ENCODE results near the gene TMEM47. TPM values are rescaled to one million over a fixed set of nuclear protein-coding genes. Genes with fewer than 3 reads are reported as not detected.
A peak's percentile ranks its signal among the peaks of the same experiment; 100 is the strongest.

TMEM47 gene
- total RNA-seq, 1 donor: 62.6 TPM

DNA sequence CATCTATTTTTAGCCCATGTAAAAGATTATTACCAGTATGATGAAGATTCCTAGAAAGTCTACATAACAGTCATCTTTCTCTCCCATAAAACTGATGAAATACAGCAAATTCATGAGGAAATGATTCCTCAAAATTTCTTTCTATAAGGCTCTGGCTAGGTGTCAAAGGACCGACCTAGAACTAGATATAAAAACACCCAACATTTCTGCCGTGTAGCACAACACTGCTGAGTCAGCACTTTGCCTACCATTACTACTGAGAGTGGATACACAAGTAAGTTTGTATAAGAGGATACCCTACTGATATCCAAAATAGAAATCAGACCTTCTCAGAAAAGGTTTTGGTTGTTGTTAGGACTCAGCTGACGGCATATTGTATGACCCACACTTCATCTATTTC is 24.7 kb downstream of the TMEM47 start:
- DNase-seq (ENCODE audit: low read depth): no peak
- TF ChIP-seq CTCF (IDR thresholded peaks at IDR 0.05; ENCODE audit: insufficient read depth, low read depth, low read length): no peak
- no peak overlapping the region for H3K4me3 ChIP-seq (ENCODE audit: low read depth, low read length)

DNA sequence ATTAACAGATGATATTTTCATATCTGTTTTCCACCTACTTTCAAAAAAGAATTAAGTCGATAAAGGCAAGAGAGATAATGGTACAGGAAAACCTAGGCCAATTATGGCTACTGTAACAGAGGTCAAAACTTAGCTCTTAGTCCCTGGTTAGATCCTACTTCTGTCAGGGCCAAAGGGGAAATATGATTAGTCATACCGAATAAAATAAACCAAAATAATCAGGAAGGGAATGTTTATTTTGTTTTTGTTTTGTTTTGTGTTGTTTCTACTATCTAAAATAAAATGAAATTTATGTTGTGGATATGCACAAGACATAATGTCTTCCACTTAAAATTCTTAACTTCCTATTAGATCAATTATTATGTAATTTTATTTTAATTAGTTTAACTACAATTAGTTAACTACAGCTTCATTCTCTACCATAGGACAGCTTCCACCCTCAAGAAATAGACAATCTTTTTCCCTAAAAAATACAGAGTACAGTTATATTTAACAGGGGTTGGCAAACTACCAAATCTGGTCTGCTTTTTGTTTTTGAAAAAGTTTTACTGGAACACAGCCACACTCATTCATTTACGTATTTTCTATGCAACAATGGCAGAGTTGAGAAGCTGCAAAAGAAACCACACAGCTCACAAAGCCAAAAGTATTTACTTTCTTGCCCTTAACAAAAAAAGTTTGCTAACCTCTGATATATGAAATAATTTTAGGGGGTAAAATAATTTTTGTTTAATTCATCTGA is 25.4 kb downstream of the TMEM47 start:
- H3K4me3 ChIP-seq (ENCODE audit: low read depth, low read length): no peak overlapping the region
- TF ChIP-seq CTCF (IDR thresholded peaks at IDR 0.05; ENCODE audit: insufficient read depth, low read depth, low read length): no peak
- DNase-seq (ENCODE audit: low read depth): peak; percentile 50

- peak; percentile 34 for DNase-seq (ENCODE audit: low read depth)
These were observed 27.5 kb downstream of the TMEM47 start for GRCh38 chrX:34629572-34629971.

GRCh38 chrX:34624416-34624815 is 32.7 kb downstream of the TMEM47 start:
- H3K4me3 ChIP-seq (ENCODE audit: low read depth, low read length): no peak overlapping the region
- DNase-seq (ENCODE audit: low read depth): no peak
- TF ChIP-seq CTCF (IDR thresholded peaks at IDR 0.05; ENCODE audit: insufficient read depth, low read depth, low read length): no peak

More at GRCh38 chrX:34629572-34629971, 27.5 kb downstream of the TMEM47 start:
- TF ChIP-seq CTCF (IDR thresholded peaks at IDR 0.05; ENCODE audit: insufficient read depth, low read depth, low read length): no peak
- H3K4me3 ChIP-seq (ENCODE audit: low read depth, low read length): no peak overlapping the region

- no peak for TF ChIP-seq CTCF (IDR thresholded peaks at IDR 0.05; ENCODE audit: insufficient read depth, low read depth, low read length)
- no peak for DNase-seq (ENCODE audit: low read depth)
These were observed 37.2 kb downstream of the TMEM47 start for GRCh38 chrX:34619920-34620319.

GRCh38 chrX:34612036-34612435 is 45.0 kb downstream of the TMEM47 start:
- no peak for DNase-seq (ENCODE audit: low read depth)
- H3K4me3 ChIP-seq (ENCODE audit: low read depth, low read length): no peak overlapping the region
- TF ChIP-seq CTCF (IDR thresholded peaks at IDR 0.05; ENCODE audit: insufficient read depth, low read depth, low read length): no peak

More at GRCh38 chrX:34619920-34620319, 37.2 kb downstream of the TMEM47 start:
- no peak overlapping the region for H3K4me3 ChIP-seq (ENCODE audit: low read depth, low read length)

DNA sequence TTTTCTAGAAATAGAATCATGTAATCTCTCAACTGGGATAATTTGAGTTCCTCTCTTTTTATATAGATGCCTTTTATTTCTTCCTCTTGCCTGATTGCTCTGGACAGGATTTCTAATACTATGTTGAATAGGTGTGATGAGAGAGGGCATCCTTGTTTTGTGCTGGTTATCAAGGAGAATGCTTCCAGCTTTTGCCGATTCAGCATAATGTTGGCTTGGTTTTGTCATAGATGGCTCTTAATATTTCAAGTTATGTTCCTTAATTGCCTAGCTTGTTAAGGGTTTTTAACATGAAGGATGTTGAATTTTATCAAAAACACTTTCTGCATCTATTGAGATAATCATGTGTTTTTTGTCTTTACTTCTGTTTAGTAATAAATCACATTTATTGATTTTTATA is 58.7 kb downstream of the TMEM47 start:
- no peak for TF ChIP-seq CTCF (IDR thresholded peaks at IDR 0.05; ENCODE audit: insufficient read depth, low read depth, low read length)
- DNase-seq (ENCODE audit: low read depth): no peak
- H3K4me3 ChIP-seq (ENCODE audit: low read depth, low read length): no peak overlapping the region
